HepG2 (cell line): ENCODE measurements around the gene SLC22A31. TPM values are rescaled to one million over a fixed set of nuclear protein-coding genes. Genes with fewer than 3 reads are reported as not detected.

Experiments used
- ATAC-seq: fragments of 200-7000 bp; cut with Tn5 transposase; 3 replicates; pipeline ENCODE4 v1.9.1; 2020; ENCODE audit warnings: mild to moderate bottlenecking, moderate library complexity
- BruUV-seq: library from RNA; stranded (reverse); fragments of 400-500 nt; replicated peaks from 2 replicates; lab custom pipeline; 2021; lab: Mats Ljungman, UMichigan
- CTCF ChIA-PET: fragments of 300-600 bp; formaldehyde crosslinking; extraction: SDS; loops from one replicate; lab custom pipeline; 2021; ENCODE audit warnings: low total read pairs, inconsistent platforms, low intra/inter-chr PET ratio; lab: Yijun Ruan, JAX
- POLR2A ChIA-PET: fragments of 350-600 bp; sonication (Branson Sonifier 250); formaldehyde crosslinking; loops from one replicate; lab custom pipeline; 2020; ENCODE audit warnings: antibody characterized with exemption, inconsistent platforms; lab: Yijun Ruan, JAX
- DNase-seq: peaks from one replicate; pipeline ENCODE4 v3.0.0-alpha.2; 2015; ENCODE audit warnings: low spot score
- FAIRE-seq: peaks from 3 replicates; lab custom pipeline; 2011; peaks lifted over from hg19 to GRCh38; lab: Jason Lieb, UNC
- H2AFZ ChIP-seq: one replicate; pipeline ENCODE4 v1.6.1; 2011; ENCODE audit warnings: low read length, inconsistent platforms
- H3K27ac ChIP-seq: fragments of 300-600 bp; 3 replicates; pipeline ENCODE4 v1.8.0; 2011; ENCODE audit warnings: mixed run types, mild to moderate bottlenecking, mixed read lengths, low read length, inconsistent platforms; ENCODE audit not compliant: insufficient read depth; ENCODE audit errors: extremely low read length
- H3K27me3 ChIP-seq, 2 experiments: fragments of 200-600 bp in 1 of 2; 2 replicates in 1 of 2; 3 replicates in 1 of 2; pipeline versions ENCODE4 v1.6.0 to v1.8.0; 2011; ENCODE audit warnings: low read length in 2 of 2, mild to moderate bottlenecking in 2 of 2, moderate library complexity in 2 of 2, inconsistent platforms in 1 of 2; ENCODE audit not compliant: insufficient read depth in 2 of 2, control insufficient read depth in 1 of 2
- H3K36me3 ChIP-seq, 2 experiments: fragments of 200-600 bp in 1 of 2; replicated peaks in 1 of 2; 2 replicates in 1 of 2; 3 replicates in 1 of 2; pipeline versions ENCODE4 v1.5.1 to v1.8.0; 2011; ENCODE audit warnings: low read length in 2 of 2, inconsistent platforms in 1 of 2; ENCODE audit not compliant: insufficient read depth in 2 of 2, control insufficient read depth in 1 of 2
- H3K4me1 ChIP-seq: 2 replicates; pipeline ENCODE4 v1.5.1; 2012; ENCODE audit warnings: low read length, inconsistent platforms; ENCODE audit not compliant: insufficient read depth
- H3K4me2 ChIP-seq: 2 replicates; pipeline ENCODE4 v1.6.0; 2011; ENCODE audit warnings: low read depth, low read length, inconsistent platforms
- H3K4me3 ChIP-seq, 3 experiments: fragments of 200-600 bp in 1 of 3; sonication (generic), shearing (Covaris generic) in 1 of 3; replicated peaks in 1 of 3; 2 replicates each; pipeline ENCODE4 v1.5.1; 2011 to 2016; ENCODE audit warnings: low read length in 3 of 3, inconsistent platforms in 2 of 3, low read depth in 2 of 3, mild to moderate bottlenecking in 2 of 3, control low read depth in 1 of 3, mixed read lengths in 1 of 3; ENCODE audit not compliant: insufficient read depth in 1 of 3
- H3K79me2 ChIP-seq: one replicate; pipeline ENCODE4 v1.6.1; 2011; ENCODE audit warnings: low read length, inconsistent platforms; ENCODE audit not compliant: insufficient read depth
- H3K9ac ChIP-seq: 2 replicates; pipeline ENCODE4 v1.6.0; 2011; ENCODE audit warnings: mild to moderate bottlenecking, low read depth, low read length, inconsistent platforms; ENCODE audit not compliant: insufficient read depth
- H3K9me3 ChIP-seq: 2 replicates; pipeline ENCODE4 v1.5.1; 2012; ENCODE audit warnings: mild to moderate bottlenecking, low read length
- H4K20me1 ChIP-seq: 2 replicates; pipeline ENCODE4 v1.6.0; 2011; ENCODE audit warnings: inconsistent platforms, mild to moderate bottlenecking, low read length, moderate library complexity; ENCODE audit not compliant: insufficient read depth
- EZH2 ChIP-seq: conservative IDR thresholded peaks from 2 replicates; pipeline ENCODE4 v1.6.1; 2012; ENCODE audit warnings: mild to moderate bottlenecking, low read depth, low read length, moderate library complexity
- IRX3 ChIP-seq: sonication (generic); formaldehyde crosslinking; IDR thresholded peaks from 2 replicates; pipeline ENCODE4 v1.8.1; 2023; ENCODE audit warnings: mild to moderate bottlenecking, low read depth, missing genetic modification reagents, borderline replicate concordance
- KAT2B ChIP-seq: fragments of 150-350 bp; IDR thresholded peaks from 2 replicates; pipeline ENCODE4 v1.6.1; 2014; ENCODE audit warnings: low read depth, low read length, borderline replicate concordance
- NFKB2 ChIP-seq: sonication (generic); formaldehyde crosslinking; IDR thresholded peaks from 2 replicates; pipeline ENCODE4 v1.4.0; 2020; ENCODE audit warnings: missing genetic modification reagents, borderline replicate concordance
- PRDM4 ChIP-seq: sonication (generic); formaldehyde crosslinking; IDR thresholded peaks from 2 replicates; pipeline ENCODE4 v1.9.0; 2021; ENCODE audit warnings: missing genetic modification reagents, borderline replicate concordance
- THRA ChIP-seq: sonication (generic); formaldehyde crosslinking; IDR thresholded peaks from 2 replicates; pipeline ENCODE4 v1.4.0; 2020; ENCODE audit warnings: missing genetic modification reagents, borderline replicate concordance
- ZNF20 ChIP-seq: sonication (generic); formaldehyde crosslinking; IDR thresholded peaks from 2 replicates; pipeline ENCODE4 v1.4.0; 2020; ENCODE audit warnings: mild to moderate bottlenecking, moderate library complexity, missing genetic modification reagents
- ZNF768 ChIP-seq: sonication (generic); formaldehyde crosslinking; IDR thresholded peaks from 2 replicates; pipeline ENCODE4 v1.4.0; 2020; ENCODE audit warnings: missing genetic modification reagents
- WGBS: methylation state at CpG from one replicate; pipeline ENCODE4 v1.1.6; 2017; ENCODE audit warnings: low lambda C conversion rate; 5-methylcytosine and 5-hydroxymethylcytosine counted together
- in situ Hi-C: cut with HindIII; loops from 2 replicates; pipeline ENCODE4 v1.10.0; 2017; ENCODE audit warnings: low pct_unique_long_range_greater_than_20kb; ENCODE audit not compliant: extremely low pct_ligation_motif_present
- intact Hi-C: fragments of 100-400 bp; cut with micrococcal nuclease; formaldehyde crosslinking; loops from one replicate; pipeline ENCODE4 v1.10.0; 2022; ENCODE audit not compliant: unreplicated experiment
- polyA plus RNA-seq, 8 experiments: library from polyadenylated mRNA; depleted of rRNA in 3 of 8; stranded (reverse) in 7 of 8; unstranded in 1 of 8; fragments of >200 nt; fragmentation: Illumina TruSeq in 4 of 8; extraction: Trizol in 4 of 8; gene quantifications; 2 replicates each; pipeline versions ENCODE4 v1.2.1 to v1.2.3, GENCODE V29; 2011 to 2016; ENCODE audit warnings: low read depth in 4 of 8, missing spikeins in 1 of 8, mixed read lengths in 1 of 8; ENCODE audit not compliant: insufficient read depth in 1 of 8
- total RNA-seq, 5 experiments: library from RNA; depleted of rRNA; stranded (reverse); fragments of >200 nt; fragmentation: Illumina TruSeq; extraction: Trizol; gene quantifications; 2 replicates each; pipeline ENCODE4 v1.2.3, GENCODE V29; 2016; ENCODE audit warnings: low read depth in 1 of 5

Gene SLC22A31
- total and polyA plus RNA-seq, 2 of the 13 experiments (the other 11 are each of a cell fraction or from before 2014, with no cell fraction given): 67.3 to 83.3 TPM

GRCh38 chr16:89178453-89179147 is 21.7 kb downstream of the SLC22A31 start:
- 24% methylated on average over 15 of the region's 24 CpGs for WGBS
- intact Hi-C loops: no loop called here
- ATAC-seq (peak; percentile 5; the same call in 1 of the 3 replicates), FAIRE-seq (no peak), DNase-seq (no peak)
- no TSS peak for BruUV-seq
- H2AFZ ChIP-seq: no peak overlapping the region
- ChIA-PET CTCF (no interaction called here), POLR2A (no interaction called here)
- no peak overlapping the region for H3K9ac ChIP-seq
- no peak overlapping the region for H3K27ac ChIP-seq
- H3K79me2 ChIP-seq: no peaks in the 10 kb centered on the region
- H3K4me3 ChIP-seq: no peak overlapping the region
- peaks cover 7% of the 10 kb centered on the region; the same call in 1 of the 2 replicates for H4K20me1 ChIP-seq
- no peaks in the 10 kb centered on the region for H3K36me3 ChIP-seq
- in situ Hi-C loops: no loop called here
- H3K27me3 ChIP-seq: peaks cover 58 to 83% of the 10 kb centered on the region in 2 experiments
- peaks cover 32% of the 10 kb centered on the region for H3K4me1 ChIP-seq
- H3K4me2 ChIP-seq: no peak overlapping the region
- no peaks in the 10 kb centered on the region for H3K9me3 ChIP-seq
- TF ChIP-seq ZNF768: peak; percentile 73
- no peak for TF ChIP-seq IRX3 (CRISPR knock-in tag)

GRCh38 chr16:89177501-89177900 is 22.8 kb downstream of the SLC22A31 start:
- POLR2A ChIA-PET: no interaction called here
- ATAC-seq (no peak), DNase-seq (no peak), FAIRE-seq (no peak)
- Histone ChIP-seq H3K36me3 (no peaks in the 10 kb centered on the region), H2AFZ (no peak overlapping the region), H3K4me3 (no peak overlapping the region), H3K27ac (no peak overlapping the region), H4K20me1 (peaks cover 7% of the 10 kb centered on the region; the same call in 1 of the 2 replicates), H3K4me2 (no peak overlapping the region), H3K79me2 (no peaks in the 10 kb centered on the region), H3K27me3 (peaks cover 68 to 85% of the 10 kb centered on the region in 2 experiments), H3K9me3 (no peaks in the 10 kb centered on the region), H3K9ac (no peak overlapping the region), H3K4me1 (peaks cover 37% of the 10 kb centered on the region)
- intact Hi-C loops (no loop called here), in situ Hi-C loops (no loop called here)
- 20% methylated on average over 5 of the region's 12 CpGs for WGBS
- CTCF ChIA-PET: no interaction called here
- no peak for TF ChIP-seq ZNF20 (CRISPR knock-in tag)
- TF ChIP-seq EZH2: peak; percentile 81; the same call in 1 of the 2 replicates
- no peak for TF ChIP-seq NFKB2
- TF ChIP-seq PRDM4 (CRISPR knock-in tag): no peak
- TF ChIP-seq THRA (CRISPR knock-in tag): no peak
- TF ChIP-seq KAT2B: no peak
- BruUV-seq: no TSS peak
